Right lobe of liver (tissue), 4 donors: Measurements from ENCODE around the gene MAP7D2.
"Not testable (repeated sequence)": the region's sequence is repeated elsewhere in the genome, so short reads cannot be mapped to it uniquely, and the experiment has no call there.

Experiments
- POLR2A ChIP-seq: fragments of 450-650 bp; IDR thresholded peaks from one replicate; pipeline ENCODE4 v1.6.1; 2017; ENCODE audit warnings: antibody characterized with exemption, mild to moderate bottlenecking
- TF ChIP-seq, protein P1 (sequence below), 4 donors: fragments of 200-600 bp in 3 of 4; fragments of 450-650 bp in 1 of 4; IDR thresholded peaks; one replicate each; pipeline versions ENCODE4 v1.5.1 to v1.8.0; 2016 to 2022; ENCODE audit warnings: antibody characterized with exemption in 4 of 4, mild to moderate bottlenecking in 2 of 4
- donor health status: DM: no; HTN: no; CAD: no.
- donor health status: DM: no; HTN: no; CAD: no.
- donor health status: DM: no; HTN: yes; CAD: no.

DNA sequence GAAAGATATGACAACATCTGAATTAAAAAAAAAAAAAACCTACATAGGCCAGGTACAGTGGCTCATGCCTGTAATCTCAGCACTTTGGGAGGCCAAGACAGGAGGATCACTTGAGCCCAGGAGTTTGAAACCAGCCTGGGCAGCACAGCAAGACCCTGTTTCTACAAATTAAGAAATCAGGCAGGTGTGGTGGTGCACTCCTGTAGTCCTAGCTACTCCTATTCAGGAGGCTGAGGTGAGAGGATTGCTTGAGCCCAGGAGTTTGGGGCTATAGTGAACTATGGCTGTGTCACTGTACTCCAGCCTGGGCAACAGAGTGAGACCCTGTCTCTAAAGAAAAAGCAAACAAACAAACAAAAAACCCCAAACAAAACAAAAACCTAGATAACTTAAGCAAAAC is 45.8 kb upstream of the MAP7D2 start:
- TF ChIP-seq, protein P1, sequence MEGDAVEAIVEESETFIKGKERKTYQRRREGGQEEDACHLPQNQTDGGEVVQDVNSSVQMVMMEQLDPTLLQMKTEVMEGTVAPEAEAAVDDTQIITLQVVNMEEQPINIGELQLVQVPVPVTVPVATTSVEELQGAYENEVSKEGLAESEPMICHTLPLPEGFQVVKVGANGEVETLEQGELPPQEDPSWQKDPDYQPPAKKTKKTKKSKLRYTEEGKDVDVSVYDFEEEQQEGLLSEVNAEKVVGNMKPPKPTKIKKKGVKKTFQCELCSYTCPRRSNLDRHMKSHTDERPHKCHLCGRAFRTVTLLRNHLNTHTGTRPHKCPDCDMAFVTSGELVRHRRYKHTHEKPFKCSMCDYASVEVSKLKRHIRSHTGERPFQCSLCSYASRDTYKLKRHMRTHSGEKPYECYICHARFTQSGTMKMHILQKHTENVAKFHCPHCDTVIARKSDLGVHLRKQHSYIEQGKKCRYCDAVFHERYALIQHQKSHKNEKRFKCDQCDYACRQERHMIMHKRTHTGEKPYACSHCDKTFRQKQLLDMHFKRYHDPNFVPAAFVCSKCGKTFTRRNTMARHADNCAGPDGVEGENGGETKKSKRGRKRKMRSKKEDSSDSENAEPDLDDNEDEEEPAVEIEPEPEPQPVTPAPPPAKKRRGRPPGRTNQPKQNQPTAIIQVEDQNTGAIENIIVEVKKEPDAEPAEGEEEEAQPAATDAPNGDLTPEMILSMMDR (IDR thresholded peaks at IDR 0.05): not testable (repeated sequence)
- TF ChIP-seq POLR2A: not testable (repeated sequence)
